Natural killer cell (primary cell): ENCODE data around the gene BIRC7. TPM values are rescaled to one million over a fixed set of nuclear protein-coding genes. Genes with fewer than 3 reads are reported as not detected.

Experiments
- ATAC-seq, 3 donors: fragments of 150-1000 bp in 2 of 3; fragments of 200-7000 bp in 1 of 3; cut with Tn5 transposase; 1 replicate in 1 of 3; 2 replicates in 2 of 3; pipeline ENCODE4 v1.10.0; 2021; ENCODE audit warnings: mild to moderate bottlenecking in 2 of 3, moderate library complexity in 2 of 3
- DNase-seq, 2 donors: peaks; one replicate each; pipeline versions ENCODE4 v3.0.0 to v3.0.0-alpha.2; 2013 to 2021; ENCODE audit warnings: mixed read lengths in 1 of 2
- H3K27ac ChIP-seq: one replicate; pipeline ENCODE4 v1.5.1; 2013; ENCODE audit warnings: mild to moderate bottlenecking, low read length
- H3K27me3 ChIP-seq: one replicate; pipeline ENCODE4 v1.6.1; 2013; ENCODE audit warnings: low read length; ENCODE audit not compliant: control insufficient read depth, insufficient read depth
- H3K36me3 ChIP-seq: one replicate; pipeline ENCODE4 v1.6.1; 2013; ENCODE audit warnings: low read length; ENCODE audit not compliant: control insufficient read depth, insufficient read depth
- H3K4me1 ChIP-seq: one replicate; pipeline ENCODE4 v1.6.1; 2013; ENCODE audit warnings: low read length; ENCODE audit not compliant: control insufficient read depth, insufficient read depth
- H3K4me3 ChIP-seq: one replicate; pipeline ENCODE4 v1.5.1; 2013; ENCODE audit warnings: low read length
- H3K9me3 ChIP-seq: one replicate; pipeline ENCODE4 v1.6.1; 2013; ENCODE audit warnings: low read length; ENCODE audit not compliant: control insufficient read depth, insufficient read depth
- H3K27ac Mint-ChIP-seq, 2 donors: one replicate each; pipeline ENCODE4 v1.8.0; 2022; ENCODE audit warnings: mild to moderate bottlenecking in 2 of 2, mixed read lengths in 2 of 2, moderate library complexity in 1 of 2
- H3K27me3 Mint-ChIP-seq, 2 donors: one replicate each; pipeline ENCODE4 v1.8.0; 2022; ENCODE audit warnings: low read depth in 2 of 2, mixed read lengths in 2 of 2
- H3K36me3 Mint-ChIP-seq: one replicate; pipeline ENCODE4 v1.8.0; 2022; ENCODE audit warnings: mixed read lengths
- H3K4me1 Mint-ChIP-seq, 2 donors: one replicate each; pipeline ENCODE4 v1.8.0; 2022; ENCODE audit warnings: mixed read lengths in 2 of 2
- H3K4me3 Mint-ChIP-seq: one replicate; pipeline ENCODE4 v1.8.0; 2022; ENCODE audit warnings: mild to moderate bottlenecking, moderate library complexity, mixed read lengths
- H3K9me3 Mint-ChIP-seq, 2 donors: one replicate each; pipeline ENCODE4 v1.8.0; 2022; ENCODE audit warnings: mixed read lengths in 2 of 2
- WGBS: methylation state at CpG from one replicate; pipeline ENCODE4 v1.1.7; 2013; ENCODE audit warnings: missing lambda C conversion rate; ENCODE audit not compliant: insufficient coverage; 5-methylcytosine and 5-hydroxymethylcytosine counted together
- intact Hi-C: fragments of 100-400 bp; cut with micrococcal nuclease; formaldehyde crosslinking; loops from one replicate; pipeline ENCODE4 v1.14.2; 2022
- total RNA-seq, 4 donors: library from RNA; stranded (reverse); fragments of 120-200 nt in 1 of 4; gene quantifications; one replicate each; pipeline versions ENCODE4 v1.2.3 to v1.2.4, GENCODE V29; 2013 to 2022
- TF ChIP-seq, protein P1 (sequence below): fragments of 200-600 bp; IDR thresholded peaks from one replicate; pipeline ENCODE4 v1.8.0; 2022; ENCODE audit warnings: antibody characterized with exemption

The BIRC7 gene
- total RNA-seq, 3 donors from 2014 or later (not counting 1 experiment from before 2014, with no cell fraction given), result not detected

DNA sequence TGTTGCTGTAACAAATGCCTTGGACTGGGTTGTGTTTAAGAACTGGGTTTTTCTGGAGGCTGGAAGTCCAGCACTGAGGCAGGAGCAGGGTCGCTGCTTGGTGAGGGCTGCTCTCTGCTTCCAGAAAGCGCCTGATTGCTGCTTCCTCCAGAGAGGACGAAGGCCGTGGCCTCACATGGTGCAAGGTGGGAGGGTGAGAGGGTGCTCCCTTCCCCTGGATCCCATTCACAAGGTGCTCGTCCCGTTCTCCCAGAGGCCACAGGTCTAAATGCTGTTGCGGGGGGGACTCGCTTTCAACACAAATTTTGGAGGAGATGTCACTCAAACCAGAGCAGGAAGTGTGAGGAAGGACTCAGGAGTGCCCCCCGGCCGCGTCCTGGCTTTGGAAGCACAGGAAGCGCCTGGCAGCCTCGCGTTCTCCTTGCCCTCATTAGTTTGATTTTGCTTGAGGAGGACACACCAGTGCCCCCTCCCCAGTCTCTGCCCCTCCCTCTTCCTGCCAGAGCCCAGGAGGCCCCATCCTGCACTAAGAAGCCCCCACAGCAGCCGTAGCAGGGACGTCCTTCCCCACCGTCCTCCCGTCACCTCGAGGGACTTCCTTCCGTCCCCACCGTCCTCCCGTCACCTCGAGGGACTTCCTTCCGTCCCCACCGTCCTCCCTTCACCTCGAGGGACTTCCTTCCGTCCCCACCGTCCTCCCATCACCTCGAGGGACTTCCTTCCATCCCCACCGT is 26.3 kb downstream of the BIRC7 start:
- peak overlapping the region in 1 of 2 donors; percentile 47 for H3K27ac Mint-ChIP-seq

DNA sequence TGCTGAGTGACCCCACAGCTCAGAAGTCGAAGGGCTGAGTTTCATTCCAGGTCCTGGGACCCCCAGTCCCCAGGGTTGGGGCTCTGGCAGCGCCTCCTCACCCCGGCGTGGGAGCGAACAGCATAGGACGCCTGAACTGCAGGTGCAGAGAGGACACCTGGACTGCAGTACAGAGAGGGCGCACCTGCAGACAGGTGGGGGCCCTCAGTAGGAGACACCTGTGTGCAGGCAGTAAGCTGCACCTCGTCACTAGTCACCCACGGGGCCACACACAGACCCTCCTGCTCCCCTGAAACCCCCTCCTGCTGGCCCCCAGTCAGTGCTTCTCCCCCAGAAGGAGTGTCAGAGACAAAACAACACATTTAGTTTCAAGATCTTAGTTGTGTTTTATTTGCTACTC is 27.1 kb downstream of the BIRC7 start:
- no peak overlapping the region for H3K27ac ChIP-seq
- H3K4me3 Mint-ChIP-seq, result no peak overlapping the region
- H3K4me1 Mint-ChIP-seq, result peaks cover 0 to 6% of the 10 kb centered on the region in 2 donors
- peaks cover 7% of the 10 kb centered on the region for H3K4me1 ChIP-seq
- H3K9me3 Mint-ChIP-seq, result no peaks in the 10 kb centered on the region
- intact Hi-C loops, result no loop called here
- no peaks in the 10 kb centered on the region for H3K9me3 ChIP-seq
- TF ChIP-seq, protein P1, sequence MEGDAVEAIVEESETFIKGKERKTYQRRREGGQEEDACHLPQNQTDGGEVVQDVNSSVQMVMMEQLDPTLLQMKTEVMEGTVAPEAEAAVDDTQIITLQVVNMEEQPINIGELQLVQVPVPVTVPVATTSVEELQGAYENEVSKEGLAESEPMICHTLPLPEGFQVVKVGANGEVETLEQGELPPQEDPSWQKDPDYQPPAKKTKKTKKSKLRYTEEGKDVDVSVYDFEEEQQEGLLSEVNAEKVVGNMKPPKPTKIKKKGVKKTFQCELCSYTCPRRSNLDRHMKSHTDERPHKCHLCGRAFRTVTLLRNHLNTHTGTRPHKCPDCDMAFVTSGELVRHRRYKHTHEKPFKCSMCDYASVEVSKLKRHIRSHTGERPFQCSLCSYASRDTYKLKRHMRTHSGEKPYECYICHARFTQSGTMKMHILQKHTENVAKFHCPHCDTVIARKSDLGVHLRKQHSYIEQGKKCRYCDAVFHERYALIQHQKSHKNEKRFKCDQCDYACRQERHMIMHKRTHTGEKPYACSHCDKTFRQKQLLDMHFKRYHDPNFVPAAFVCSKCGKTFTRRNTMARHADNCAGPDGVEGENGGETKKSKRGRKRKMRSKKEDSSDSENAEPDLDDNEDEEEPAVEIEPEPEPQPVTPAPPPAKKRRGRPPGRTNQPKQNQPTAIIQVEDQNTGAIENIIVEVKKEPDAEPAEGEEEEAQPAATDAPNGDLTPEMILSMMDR, result no peak
- H3K36me3 Mint-ChIP-seq, result no peaks in the 10 kb centered on the region
- ATAC-seq, result no peak
- DNase-seq, result no peak
- H3K27me3 Mint-ChIP-seq, result peaks cover 15 to 16% of the 10 kb centered on the region in 2 donors
- 88% methylated on average over 9 of the region's 9 CpGs for whole genome bisulfite sequencing
- no peaks in the 10 kb centered on the region for H3K36me3 ChIP-seq
- H3K27me3 ChIP-seq, result no peaks in the 10 kb centered on the region
- no peak overlapping the region for H3K4me3 ChIP-seq
- no peak overlapping the region for H3K27ac Mint-ChIP-seq

More for the DNA sequence above, 26.3 kb downstream of the BIRC7 start:
- Histone ChIP-seq H3K27me3 (no peaks in the 10 kb centered on the region), H3K27ac (no peak overlapping the region), H3K36me3 (no peaks in the 10 kb centered on the region), H3K4me1 (peaks cover 7% of the 10 kb centered on the region), H3K4me3 (no peak overlapping the region), H3K9me3 (no peaks in the 10 kb centered on the region)
- no peak for ATAC-seq
- TF ChIP-seq, protein P1, result no peak
- no peak overlapping the region for H3K4me3 Mint-ChIP-seq
- no peaks in the 10 kb centered on the region for H3K36me3 Mint-ChIP-seq
- no peak for DNase-seq
- intact Hi-C loops, result no loop called here
- peaks cover 16 to 19% of the 10 kb centered on the region in 2 donors for H3K27me3 Mint-ChIP-seq
- H3K4me1 Mint-ChIP-seq, result peaks cover 0 to 6% of the 10 kb centered on the region in 2 donors
- no peaks in the 10 kb centered on the region for H3K9me3 Mint-ChIP-seq
- WGBS, result 10% methylated on average over 30 of the region's 30 CpGs

DNA sequence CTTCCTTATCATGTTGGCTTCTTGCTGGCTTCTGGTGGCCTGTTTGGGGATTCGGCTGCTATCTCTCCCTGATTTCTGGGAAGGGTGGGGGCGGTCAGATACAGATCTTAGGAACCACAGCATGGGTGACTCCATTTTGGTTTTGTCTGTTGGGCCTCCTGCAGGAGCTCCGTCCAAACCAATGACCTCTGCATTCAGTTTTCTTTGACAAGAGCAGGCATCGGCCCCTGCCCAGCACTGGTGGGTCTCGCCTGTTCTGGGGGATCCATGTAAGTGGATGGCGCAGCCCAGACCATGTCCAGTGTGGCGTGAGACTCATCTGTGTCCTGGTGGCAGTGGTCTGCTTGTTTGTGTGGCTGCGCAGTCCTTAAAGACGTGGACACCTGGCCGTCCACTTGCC is 28.3 kb downstream of the BIRC7 start:
- intact Hi-C loops, result no loop called here
- Histone ChIP-seq H3K36me3 (no peaks in the 10 kb centered on the region), H3K27ac (no peak overlapping the region), H3K4me3 (no peak overlapping the region), H3K9me3 (no peaks in the 10 kb centered on the region), H3K27me3 (no peaks in the 10 kb centered on the region), H3K4me1 (peaks cover 7% of the 10 kb centered on the region)
- Mint-ChIP-seq H3K4me3 (no peak overlapping the region), H3K9me3 (no peaks in the 10 kb centered on the region), H3K27ac (no peak overlapping the region), H3K36me3 (no peaks in the 10 kb centered on the region), H3K4me1 (peaks cover 0 to 6% of the 10 kb centered on the region in 2 donors), H3K27me3 (peaks cover 16 to 17% of the 10 kb centered on the region in 2 donors)
- 88% methylated on average over 10 of the region's 10 CpGs for WGBS
- TF ChIP-seq, protein P1, result no peak
- ATAC-seq (no peak), DNase-seq (no peak)

DNA sequence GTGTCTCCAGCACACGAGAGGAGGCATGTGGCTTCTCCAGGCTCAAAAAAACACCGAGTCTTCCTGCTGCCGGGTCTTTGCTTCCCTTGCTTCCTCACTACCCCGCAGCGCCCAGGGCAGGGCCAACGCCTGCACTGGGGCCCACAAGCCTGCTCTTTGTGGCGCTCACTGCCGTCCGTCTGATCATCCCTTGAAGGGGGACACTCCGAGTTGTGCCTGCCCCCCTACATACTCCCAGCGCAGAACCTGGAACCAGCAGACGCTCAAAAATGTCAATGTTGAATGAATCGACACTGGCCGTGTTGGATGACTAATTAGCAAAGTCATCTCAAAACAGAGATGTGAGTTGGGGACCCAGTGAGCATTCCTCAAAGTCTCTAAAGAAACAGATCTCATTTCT is 28.8 kb downstream of the BIRC7 start:
- DNase-seq, result no peak
- Histone ChIP-seq H3K27ac (no peak overlapping the region), H3K27me3 (no peaks in the 10 kb centered on the region), H3K36me3 (no peaks in the 10 kb centered on the region), H3K9me3 (no peaks in the 10 kb centered on the region), H3K4me3 (no peak overlapping the region), H3K4me1 (peaks cover 7% of the 10 kb centered on the region)
- Mint-ChIP-seq H3K27me3 (peaks cover 11 to 17% of the 10 kb centered on the region in 2 donors), H3K4me1 (peaks cover 0 to 6% of the 10 kb centered on the region in 2 donors), H3K4me3 (no peak overlapping the region), H3K36me3 (no peaks in the 10 kb centered on the region), H3K27ac (no peak overlapping the region), H3K9me3 (no peaks in the 10 kb centered on the region)
- intact Hi-C loops, result no loop called here
- no peak for ATAC-seq
- TF ChIP-seq, protein P1, result no peak
- WGBS, result 77% methylated on average over 14 of the region's 14 CpGs
